GM21737 (cell line): ENCODE data around the gene ENO2.

Experiments
- ATAC-seq: cut with Tn5 transposase; IDR thresholded peaks from one replicate; pipeline ENCODE4 v1.9.1; 2021; ENCODE audit warnings: mild to moderate bottlenecking, moderate library complexity; ENCODE audit not compliant: unreplicated experiment

Gene ENO2

GRCh38 chr12:6946920-6947374 is 32.6 kb downstream of the ENO2 start:
- no peak for ATAC-seq

- no peak for ATAC-seq
Measured at GRCh38 chr12:6947615-6948014, 33.2 kb downstream of the ENO2 start.

- ATAC-seq, result no peak
Measured at GRCh38 chr12:6948873-6949594, 34.7 kb downstream of the ENO2 start.

- no peak for ATAC-seq
Measured at GRCh38 chr12:6950401-6950801, 36.0 kb downstream of the ENO2 start.

GRCh38 chr12:6950811-6951540 is 36.6 kb downstream of the ENO2 start, which contains the start of gene PTPN6:
TSS of gene PTPN6 (plus strand) at chr12:6951356. CDS start at chr12:6951513, 157 bp downstream.
- ATAC-seq, result no peak

- no peak for ATAC-seq
Measured at GRCh38 chr12:6951551-6952120, 37.3 kb downstream of the ENO2 start.

GRCh38 chr12:6952121-6952862 is 37.9 kb downstream of the ENO2 start:
- no peak for ATAC-seq

GRCh38 chr12:6952863-6953441 is 38.6 kb downstream of the ENO2 start:
- no peak for ATAC-seq

- peak; percentile 39 for ATAC-seq
Measured at GRCh38 chr12:6953442-6954315, 39.3 kb downstream of the ENO2 start.

GRCh38 chr12:6954316-6955107 is 40.1 kb downstream of the ENO2 start:
- ATAC-seq, result no peak

GRCh38 chr12:6955108-6956020 is 41.0 kb downstream of the ENO2 start:
- no peak for ATAC-seq

- ATAC-seq, result no peak
Measured at GRCh38 chr12:6956021-6956727, 41.8 kb downstream of the ENO2 start.

GRCh38 chr12:6957151-6957701 is 42.8 kb downstream of the ENO2 start:
- no peak for ATAC-seq

- ATAC-seq, result no peak
Measured at GRCh38 chr12:6957741-6958608, 43.6 kb downstream of the ENO2 start.

GRCh38 chr12:6958609-6959057 is 44.3 kb downstream of the ENO2 start:
- no peak for ATAC-seq
